NCI-H2029 treated with DMSO at 0.1 percent for 48 hours (cell line): ENCODE measurements around the gene PIK3CB.
"Not testable (repeated sequence)": the region's sequence is repeated elsewhere in the genome, so short reads cannot be mapped to it uniquely, and the experiment has no call there.

Experiments
- DNase-seq: peaks from one replicate; lab custom pipeline; 2025; lab: John Stamatoyannopoulos, UW

The PIK3CB gene

GRCh38 chr3:138846824-138847223 lies 12.1 kb upstream of the PIK3CB start:
- not testable (repeated sequence) for DNase-seq

- DNase-seq = no peak
Observed at GRCh38 chr3:138846262-138846791, 11.6 kb upstream of the PIK3CB start.

- no peak for DNase-seq
Observed at GRCh38 chr3:138845771-138846173, 11.0 kb upstream of the PIK3CB start.

- DNase-seq = no peak
Observed at GRCh38 chr3:138845181-138845601, 10.5 kb upstream of the PIK3CB start.

- DNase-seq = no peak
Observed at GRCh38 chr3:138842483-138843188, 7.9 kb upstream of the PIK3CB start.

- not testable (repeated sequence) for DNase-seq
Observed at GRCh38 chr3:138838385-138838784, 3.7 kb upstream of the PIK3CB start.

- DNase-seq = not testable (repeated sequence)
Observed at GRCh38 chr3:138835846-138836245, 1.1 kb upstream of the PIK3CB start.

GRCh38 chr3:138835397-138835757 lies 649 bp upstream of the PIK3CB start:
- no peak for DNase-seq

GRCh38 chr3:138833899-138834595 lies 681 bp downstream of the PIK3CB start:
- peak; percentile 69 for DNase-seq

- DNase-seq = not testable (repeated sequence)
Observed at GRCh38 chr3:138832473-138833057, 2.2 kb downstream of the PIK3CB start.

GRCh38 chr3:138829886-138830510 lies 4.7 kb downstream of the PIK3CB start:
- no peak for DNase-seq

GRCh38 chr3:138829097-138829496 lies 5.6 kb downstream of the PIK3CB start:
- DNase-seq = no peak

- DNase-seq = no peak
Observed at GRCh38 chr3:138827222-138827621, 7.5 kb downstream of the PIK3CB start.

- no peak for DNase-seq
Observed at GRCh38 chr3:138825336-138825735, 9.4 kb downstream of the PIK3CB start.

GRCh38 chr3:138824114-138824506 lies 10.6 kb downstream of the PIK3CB start:
- no peak for DNase-seq

- not testable (repeated sequence) for DNase-seq
Observed at GRCh38 chr3:138820379-138820778, 14.3 kb downstream of the PIK3CB start.

- no peak for DNase-seq
Observed at GRCh38 chr3:138818185-138818860, 16.4 kb downstream of the PIK3CB start.

GRCh38 chr3:138817695-138818094 lies 17.0 kb downstream of the PIK3CB start:
- DNase-seq = no peak

GRCh38 chr3:138812806-138813205 lies 21.9 kb downstream of the PIK3CB start:
- DNase-seq = no peak

- no peak for DNase-seq
Observed at GRCh38 chr3:138809500-138810256, 25.1 kb downstream of the PIK3CB start.
